Limb (tissue), 2 donors: ENCODE measurements around the gene EPSTI1.

ENCODE experiments used
- DNase-seq, 2 donors: peaks; one replicate each; pipeline ENCODE4 v3.0.0-alpha.2; 2016; ENCODE audit errors: extremely low spot score in 2 of 2

EPSTI1 gene

GRCh38 chr13:42852136-42852535, 139.9 kb downstream of the EPSTI1 start:
- no peak for DNase-seq

DNA sequence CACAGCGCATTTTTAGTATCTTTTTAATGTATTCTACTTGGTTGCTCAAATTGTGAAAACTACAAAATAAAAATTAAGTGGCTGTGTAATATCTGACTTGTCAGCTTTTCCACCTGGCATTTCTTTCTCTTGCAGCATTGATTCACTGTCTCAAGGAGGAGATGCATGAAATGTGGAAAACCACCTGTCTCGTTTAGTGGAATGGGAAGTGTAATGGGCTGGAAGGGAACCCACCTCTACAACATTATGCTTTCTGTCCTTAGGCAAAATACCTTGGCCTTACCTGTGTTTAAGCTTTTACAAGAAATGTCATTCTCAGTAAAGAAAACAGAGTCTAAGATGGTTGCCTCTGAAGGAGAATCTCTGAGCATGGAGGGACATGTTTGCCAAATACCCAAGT, 142.8 kb downstream of the EPSTI1 start:
- no peak for DNase-seq

DNA sequence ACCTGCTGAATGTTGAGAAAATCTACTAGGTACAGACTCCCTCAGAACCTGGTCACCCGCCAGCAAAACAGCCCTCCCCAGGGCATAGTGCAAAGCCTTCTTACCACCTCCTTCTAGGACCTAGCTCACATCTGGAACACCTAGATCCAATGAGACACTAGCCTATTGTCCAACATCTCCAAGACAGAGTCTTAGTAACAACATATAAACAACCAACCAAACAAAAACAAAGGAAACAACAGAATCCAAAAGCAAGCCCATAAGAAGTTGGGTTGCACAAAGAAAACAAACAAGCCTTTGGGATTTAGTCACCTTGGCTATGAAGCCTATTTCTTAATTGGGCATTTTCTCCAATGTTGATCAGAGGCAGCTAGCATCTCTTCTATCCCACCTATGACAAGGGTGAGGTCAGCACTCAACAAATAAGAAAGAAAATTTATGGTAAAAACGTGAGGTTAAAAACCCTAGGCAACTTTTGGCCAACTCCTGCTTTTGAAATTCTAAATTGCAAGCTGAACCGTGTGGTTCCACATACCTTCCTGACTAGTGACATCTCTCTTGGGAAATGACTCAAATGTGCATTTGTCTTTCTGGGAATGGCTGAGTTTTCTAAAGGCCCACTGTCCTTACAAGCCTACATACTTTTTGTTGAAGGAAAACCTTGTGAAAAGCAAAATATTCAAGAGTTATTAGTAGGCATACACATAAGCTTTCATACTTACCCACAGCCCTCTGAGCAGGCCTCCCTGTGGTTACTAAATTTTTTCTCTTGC, 144.0 kb downstream of the EPSTI1 start:
- no peak for DNase-seq

- peak in 1 of 2 donors; percentile 34 for DNase-seq
Observed at GRCh38 chr13:42836930-42837690, 154.9 kb downstream of the EPSTI1 start.
